ENCODE data around the gene TBX1.

TBX1 gene

GRCh38 chr22:19737846-19738663 is 22.5 kb upstream of the TBX1 start:
- no peak for DNase-seq (ENCODE audit: low read depth in 3 of 3, low spot score in 1 of 3)

- no peak for DNase-seq (ENCODE audit: low read depth in 3 of 3, low spot score in 1 of 3)
These were observed 21.7 kb upstream of the TBX1 start for GRCh38 chr22:19738664-19739447.

- no peak for DNase-seq (ENCODE audit: low read depth in 3 of 3, low spot score in 1 of 3)
These were observed 21.1 kb upstream of the TBX1 start for GRCh38 chr22:19739448-19739895.

- DNase-seq (ENCODE audit: low read depth in 3 of 3, low spot score in 1 of 3): no peak
These were observed 20.6 kb upstream of the TBX1 start for GRCh38 chr22:19739911-19740449.

- no peak for DNase-seq (ENCODE audit: low read depth in 3 of 3, low spot score in 1 of 3)
These were observed 20.0 kb upstream of the TBX1 start for GRCh38 chr22:19740586-19740985.

- DNase-seq (ENCODE audit: low read depth in 3 of 3, low spot score in 1 of 3): no peak
These were observed 19.5 kb upstream of the TBX1 start for GRCh38 chr22:19741053-19741452.

- DNase-seq (ENCODE audit: low read depth in 3 of 3, low spot score in 1 of 3): no peak
These were observed 18.2 kb upstream of the TBX1 start for GRCh38 chr22:19742160-19743066.

- DNase-seq (ENCODE audit: low read depth in 3 of 3, low spot score in 1 of 3): no peak
These were observed 17.5 kb upstream of the TBX1 start for GRCh38 chr22:19743081-19743480.

- no peak for DNase-seq (ENCODE audit: low read depth in 3 of 3, low spot score in 1 of 3)
These were observed 16.9 kb upstream of the TBX1 start for GRCh38 chr22:19743651-19744050.

GRCh38 chr22:19744350-19745006 is 16.1 kb upstream of the TBX1 start:
- DNase-seq (ENCODE audit: low read depth in 3 of 3, low spot score in 1 of 3): no peak

- DNase-seq (ENCODE audit: low read depth in 3 of 3, low spot score in 1 of 3): no peak
These were observed 15.2 kb upstream of the TBX1 start for GRCh38 chr22:19745155-19746101.

- DNase-seq (ENCODE audit: low read depth in 3 of 3, low spot score in 1 of 3): no peak
These were observed 13.9 kb upstream of the TBX1 start for GRCh38 chr22:19746726-19747125.

GRCh38 chr22:19747551-19747950 is 13.0 kb upstream of the TBX1 start:
- DNase-seq (ENCODE audit: low read depth in 3 of 3, low spot score in 1 of 3): no peak

GRCh38 chr22:19748139-19748538 is 12.4 kb upstream of the TBX1 start:
- DNase-seq (ENCODE audit: low read depth in 3 of 3, low spot score in 1 of 3): no peak

- no peak for DNase-seq (ENCODE audit: low read depth in 3 of 3, low spot score in 1 of 3)
These were observed 11.4 kb upstream of the TBX1 start for GRCh38 chr22:19748991-19749664.

- DNase-seq (ENCODE audit: low read depth in 3 of 3, low spot score in 1 of 3): no peak
These were observed 10.7 kb upstream of the TBX1 start for GRCh38 chr22:19749876-19750275.

- DNase-seq (ENCODE audit: low read depth in 3 of 3, low spot score in 1 of 3): no peak
These were observed 9.8 kb upstream of the TBX1 start for GRCh38 chr22:19750507-19751490.
